ENCODE measurements around the gene ATE1. TPM values are rescaled to one million over a fixed set of nuclear protein-coding genes. Genes with fewer than 3 reads are reported as not detected.

Gene ATE1
- total and polyA plus RNA-seq, 2 experiments from 2014 or later: 17.4 to 24.5 TPM

- TF ChIP-seq REST (IDR thresholded peaks at IDR 0.05; ENCODE audit: unreplicated experiment) (no peak), CTCF (conservative IDR thresholded peaks at IDR 0.05; ENCODE audit: low read depth in 2 of 2) (no peak), STAT1 (IDR thresholded peaks at IDR 0.05; ENCODE audit: unreplicated experiment) (no peak), POLR2AphosphoS5 (IDR thresholded peaks at IDR 0.05; ENCODE audit: low read depth) (no peak), ETS1 (IDR thresholded peaks at IDR 0.05) (no peak), NANOG (IDR thresholded peaks at IDR 0.05; ENCODE audit: borderline replicate concordance) (no peak)
Observed at GRCh38 chr10:121774813-121775212, 153.0 kb downstream of the ATE1 start (continued).

GRCh38 chr10:121774404-121774803 lies 153.4 kb downstream of the ATE1 start:
- no peak overlapping the region for H3K4me2 ChIP-seq
- H3K4me1 Mint-ChIP-seq: peaks cover 12% of the 10 kb centered on the region; the same call in 2 of the 3 replicates
- TF ChIP-seq CREB1 (CRISPR knock-in tag; IDR thresholded peaks at IDR 0.05; ENCODE audit: low read depth) (no peak), ZNF114 (CRISPR knock-in tag; IDR thresholded peaks at IDR 0.05) (no peak), JUNB (IDR thresholded peaks at IDR 0.05; ENCODE audit: unreplicated experiment) (no peak), ZNF331 (CRISPR knock-in tag; IDR thresholded peaks at IDR 0.05; ENCODE audit: low read depth) (no peak), CTCF (conservative IDR thresholded peaks at IDR 0.05; ENCODE audit: low read depth in 2 of 2) (no peak), NANOG (IDR thresholded peaks at IDR 0.05; ENCODE audit: borderline replicate concordance) (no peak)

More at GRCh38 chr10:121774404-121774803, 153.4 kb downstream of the ATE1 start:
- Histone ChIP-seq H3K9me2 (ENCODE audit: insufficient read depth) (no peaks in the 10 kb centered on the region), H3K27ac (ENCODE audit: low read depth) (no peak overlapping the region), H3K36me3 (ENCODE audit: insufficient read depth) (no peaks in the 10 kb centered on the region), H3K4me3 (no peak overlapping the region), H2AFZ (no peak overlapping the region), H3K27me3 (ENCODE audit: insufficient read depth) (no peaks in the 10 kb centered on the region), H3F3A (replicated peaks; ENCODE audit: low read depth) (no peaks in the 10 kb centered on the region), H3K4me1 (ENCODE audit: insufficient read depth) (peaks cover 4% of the 10 kb centered on the region; the same call in 1 of the 2 replicates), H4K20me1 (replicated peaks; ENCODE audit: insufficient read depth) (no peaks in the 10 kb centered on the region), H3K79me2 (replicated peaks; ENCODE audit: insufficient read depth) (no peaks in the 10 kb centered on the region)
- ATAC-seq: no peak
- DNase-seq (ENCODE audit: low spot score): no peak
- Mint-ChIP-seq H3K36me3 (ENCODE audit: low read depth) (peaks cover 2% of the 10 kb centered on the region; the same call in 1 of the 3 replicates), H3K4me3 (no peak overlapping the region), H3K27me3 (ENCODE audit: insufficient read depth, low read depth, poor library complexity) (no peaks in the 10 kb centered on the region), H3K27ac (no peak overlapping the region), H3K9me3 (no peaks in the 10 kb centered on the region)

Data from GM23338 (cell line).